Bronchial epithelial cell (primary cell): ENCODE measurements around the gene RCOR2. TPM values are rescaled to one million over a fixed set of nuclear protein-coding genes. Genes with fewer than 3 reads are reported as not detected.
A peak's percentile ranks its signal among the peaks of the same experiment; 100 is the strongest.

Source experiments
- DNase-seq: peaks from one replicate; pipeline ENCODE4 v3.0.0-alpha.2; 2010; ENCODE audit warnings: low read depth
- FAIRE-seq: peaks from 2 replicates; lab custom pipeline; 2011; peaks lifted over from hg19 to GRCh38; lab: Jason Lieb, UNC
- H3K27me3 ChIP-seq: 2 replicates; pipeline ENCODE4 v1.5.1; 2011; ENCODE audit warnings: low read length; ENCODE audit not compliant: control insufficient read depth, insufficient read depth
- H3K36me3 ChIP-seq: 2 replicates; pipeline ENCODE4 v1.5.1; 2011; ENCODE audit warnings: low read length; ENCODE audit not compliant: control insufficient read depth, insufficient read depth
- H3K4me3 ChIP-seq: 2 replicates; pipeline ENCODE4 v1.5.1; 2011; ENCODE audit warnings: mild to moderate bottlenecking, low read depth, low read length, control low read depth
- CTCF ChIP-seq: IDR thresholded peaks from 2 replicates; pipeline ENCODE4 v1.5.1; 2011; ENCODE audit warnings: mild to moderate bottlenecking, moderate library complexity, low read length, control low read depth, inconsistent platforms; ENCODE audit not compliant: insufficient read depth, severe bottlenecking
- total RNA-seq: library from RNA; depleted of rRNA; stranded (reverse); fragments of >200 nt; gene quantifications from 2 replicates; pipeline ENCODE4 v1.2.1, GENCODE V29; 2014

RCOR2 gene
- total RNA-seq, 1 donor from 2014 or later = 2.4 TPM

GRCh38 chr11:63931876-63932275, 14.9 kb upstream of the RCOR2 start:
- Histone ChIP-seq H3K36me3 (no peaks in the 10 kb centered on the region), H3K4me3 (no peak overlapping the region), H3K27me3 (peaks cover 1% of the 10 kb centered on the region)
- no peak for TF ChIP-seq CTCF
- DNase-seq = no peak
- no peak for FAIRE-seq

GRCh38 chr11:63931045-63931444, 14.1 kb upstream of the RCOR2 start:
- FAIRE-seq = no peak
- Histone ChIP-seq H3K4me3 (no peak overlapping the region), H3K36me3 (no peaks in the 10 kb centered on the region), H3K27me3 (peaks cover 1% of the 10 kb centered on the region)
- DNase-seq = no peak
- no peak for TF ChIP-seq CTCF

- Histone ChIP-seq H3K4me3 (no peak overlapping the region), H3K27me3 (peaks cover 1% of the 10 kb centered on the region), H3K36me3 (no peaks in the 10 kb centered on the region)
- no peak for DNase-seq
- FAIRE-seq = no peak
- no peak for TF ChIP-seq CTCF
Observed at GRCh38 chr11:63929616-63930015, 12.7 kb upstream of the RCOR2 start.

- FAIRE-seq = no peak
- no peaks in the 10 kb centered on the region for H3K36me3 ChIP-seq
Observed at GRCh38 chr11:63923319-63923718, 6.4 kb upstream of the RCOR2 start.

GRCh38 chr11:63922673-63923192, 5.8 kb upstream of the RCOR2 start:
- FAIRE-seq (no peak), DNase-seq (no peak)
- H3K4me3 ChIP-seq = no peak overlapping the region
- TF ChIP-seq CTCF = no peak
- H3K27me3 ChIP-seq = no peaks in the 10 kb centered on the region
- no peaks in the 10 kb centered on the region for H3K36me3 ChIP-seq

More at GRCh38 chr11:63923319-63923718, 6.4 kb upstream of the RCOR2 start:
- H3K27me3 ChIP-seq = no peaks in the 10 kb centered on the region
- DNase-seq = no peak
- no peak overlapping the region for H3K4me3 ChIP-seq
- TF ChIP-seq CTCF = no peak

GRCh38 chr11:63920939-63921417, 4.0 kb upstream of the RCOR2 start:
- no peak for FAIRE-seq

More at GRCh38 chr11:63920939-63921417, 4.0 kb upstream of the RCOR2 start:
- H3K4me3 ChIP-seq = no peak overlapping the region
- H3K27me3 ChIP-seq = no peaks in the 10 kb centered on the region
- H3K36me3 ChIP-seq = no peaks in the 10 kb centered on the region
- peak; percentile 61 for TF ChIP-seq CTCF
- no peak for DNase-seq
